ENCODE measurements around the gene FBLN1. TPM values are rescaled to one million over a fixed set of nuclear protein-coding genes. Genes with fewer than 3 reads are reported as not detected.
A peak's percentile ranks its signal among the peaks of the same experiment; 100 is the strongest.

FBLN1 gene, protein sequence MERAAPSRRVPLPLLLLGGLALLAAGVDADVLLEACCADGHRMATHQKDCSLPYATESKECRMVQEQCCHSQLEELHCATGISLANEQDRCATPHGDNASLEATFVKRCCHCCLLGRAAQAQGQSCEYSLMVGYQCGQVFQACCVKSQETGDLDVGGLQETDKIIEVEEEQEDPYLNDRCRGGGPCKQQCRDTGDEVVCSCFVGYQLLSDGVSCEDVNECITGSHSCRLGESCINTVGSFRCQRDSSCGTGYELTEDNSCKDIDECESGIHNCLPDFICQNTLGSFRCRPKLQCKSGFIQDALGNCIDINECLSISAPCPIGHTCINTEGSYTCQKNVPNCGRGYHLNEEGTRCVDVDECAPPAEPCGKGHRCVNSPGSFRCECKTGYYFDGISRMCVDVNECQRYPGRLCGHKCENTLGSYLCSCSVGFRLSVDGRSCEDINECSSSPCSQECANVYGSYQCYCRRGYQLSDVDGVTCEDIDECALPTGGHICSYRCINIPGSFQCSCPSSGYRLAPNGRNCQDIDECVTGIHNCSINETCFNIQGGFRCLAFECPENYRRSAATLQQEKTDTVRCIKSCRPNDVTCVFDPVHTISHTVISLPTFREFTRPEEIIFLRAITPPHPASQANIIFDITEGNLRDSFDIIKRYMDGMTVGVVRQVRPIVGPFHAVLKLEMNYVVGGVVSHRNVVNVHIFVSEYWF
- total RNA-seq (2021; fragmentation: NEBNext Ultra II Directional; extraction: Animal tissue kit (Norgen Biotek cat#: 25700)), result 100 to 1,000 TPM; 199 to 346 (median 326) TPM
- long read RNA-seq, transcript FBLN1-201 (15 exons, 2,251 nt), result minor isoform, 134 of 364 reads
- long read RNA-seq, transcript FBLN1-202 (17 exons, 2,896 nt), result major isoform, 153 of 364 reads
- long read RNA-seq, partial matches to known transcripts, result 48 of 364 reads
- long read RNA-seq, other reads (novel, unspliced or antisense), result 26 of 364 reads

DNA sequence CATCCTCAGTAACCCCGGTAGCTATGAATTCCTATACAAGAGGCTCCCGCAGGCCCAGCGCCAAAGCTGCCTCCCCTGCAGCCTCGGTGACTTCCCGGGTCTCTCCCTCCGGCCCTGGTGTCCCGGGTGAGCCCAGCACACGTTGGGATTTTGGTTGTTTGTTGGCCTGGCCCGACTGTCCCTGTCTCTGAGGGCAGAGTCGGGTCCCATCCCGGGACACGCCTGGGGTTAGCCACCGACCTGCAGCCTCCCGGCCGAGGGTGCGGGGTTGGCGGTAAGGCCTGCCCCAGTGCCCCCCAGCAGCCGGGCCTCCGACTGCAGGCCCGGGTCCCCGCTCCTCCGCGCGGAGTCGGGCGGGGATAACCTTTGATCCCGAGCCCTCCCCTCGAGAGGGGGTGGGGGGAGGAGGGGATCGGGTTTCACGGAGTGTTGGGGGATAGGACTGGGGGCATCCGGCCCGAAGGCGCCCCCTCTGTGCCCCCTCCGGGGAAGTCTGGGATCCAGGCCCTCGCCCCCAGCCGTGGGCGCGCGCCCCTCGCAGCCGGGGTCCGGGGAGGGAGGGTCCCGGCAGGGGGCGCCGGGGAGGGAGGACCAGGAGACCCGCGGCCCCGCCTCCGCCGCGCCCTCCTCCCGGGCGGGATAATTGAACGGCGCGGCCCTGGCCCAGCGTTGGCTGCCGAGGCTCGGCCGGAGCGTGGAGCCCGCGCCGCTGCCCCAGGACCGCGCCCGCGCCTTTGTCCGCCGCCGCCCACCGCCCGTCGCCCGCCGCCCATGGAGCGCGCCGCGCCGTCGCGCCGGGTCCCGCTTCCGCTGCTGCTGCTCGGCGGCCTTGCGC, at the start of gene FBLN1:
TSS of gene FBLN1 (plus strand) at position 669 of the 835 bp plus-strand sequence. CDS start at position 772, 103 bp downstream.
- no peaks in the 10 kb centered on the region; the same call in 1 of the 2 replicates for H3K27me3 Mint-ChIP-seq (ENCODE audit: insufficient read depth)
- peaks cover 57% of the 10 kb centered on the region for H3K4me1 Mint-ChIP-seq (ENCODE audit: low read depth)
- H3K36me3 Mint-ChIP-seq (ENCODE audit: low read depth), result peaks cover 10% of the 10 kb centered on the region; the same call in 1 of the 2 replicates
- no peak for DNase-seq
- no peaks in the 10 kb centered on the region for H3K9me3 Mint-ChIP-seq
- H3K27ac Mint-ChIP-seq, result peak within 1 kb of the TSS; percentile 95
- H3K4me3 Mint-ChIP-seq, result peak within 1 kb of the TSS; percentile 88
- peak; percentile 67 for TF ChIP-seq CTCF (IDR thresholded peaks at IDR 0.05)

GRCh38 chr22:45453764-45454163, 48.9 kb upstream of the FBLN1 start:
- TF ChIP-seq CTCF (IDR thresholded peaks at IDR 0.05), result no peak
- no peaks in the 10 kb centered on the region for H3K9me3 Mint-ChIP-seq
- H3K36me3 Mint-ChIP-seq (ENCODE audit: low read depth), result no peaks in the 10 kb centered on the region
- H3K4me3 Mint-ChIP-seq, result peak overlapping the region; percentile 66
- no peaks in the 10 kb centered on the region for H3K27me3 Mint-ChIP-seq (ENCODE audit: insufficient read depth)
- peak overlapping the region; percentile 83 for H3K27ac Mint-ChIP-seq
- H3K4me1 Mint-ChIP-seq (ENCODE audit: low read depth), result peaks cover 66% of the 10 kb centered on the region
- DNase-seq, result no peak

DNA sequence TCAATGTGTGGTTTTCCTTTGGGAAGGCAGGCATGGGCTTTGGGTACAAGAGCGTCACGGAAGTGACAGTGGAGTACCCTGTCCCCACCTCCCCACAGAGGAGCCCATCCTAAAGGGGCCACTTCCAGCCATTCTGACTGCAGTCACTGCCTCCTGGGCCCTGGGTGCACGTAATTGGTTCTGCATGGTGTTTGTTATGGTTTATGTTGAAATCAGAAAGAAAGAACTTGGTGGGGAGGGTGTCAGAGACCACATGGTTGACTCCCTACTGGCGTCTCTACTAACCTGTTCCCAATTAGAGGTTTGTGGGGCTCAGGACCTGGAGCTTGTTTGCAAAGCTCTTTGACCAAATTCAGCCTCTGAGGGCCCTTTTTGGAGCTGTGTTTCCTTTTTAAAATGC, 48.4 kb upstream of the FBLN1 start:
- peak overlapping the region; percentile 66 for H3K4me3 Mint-ChIP-seq
- no peaks in the 10 kb centered on the region for H3K27me3 Mint-ChIP-seq (ENCODE audit: insufficient read depth)
- H3K4me1 Mint-ChIP-seq (ENCODE audit: low read depth), result peaks cover 66% of the 10 kb centered on the region
- no peaks in the 10 kb centered on the region for H3K36me3 Mint-ChIP-seq (ENCODE audit: low read depth)
- peak; percentile 60 for DNase-seq
- no peak for TF ChIP-seq CTCF (IDR thresholded peaks at IDR 0.05)
- H3K9me3 Mint-ChIP-seq, result no peaks in the 10 kb centered on the region
- H3K27ac Mint-ChIP-seq, result peak overlapping the region; percentile 83

DNA sequence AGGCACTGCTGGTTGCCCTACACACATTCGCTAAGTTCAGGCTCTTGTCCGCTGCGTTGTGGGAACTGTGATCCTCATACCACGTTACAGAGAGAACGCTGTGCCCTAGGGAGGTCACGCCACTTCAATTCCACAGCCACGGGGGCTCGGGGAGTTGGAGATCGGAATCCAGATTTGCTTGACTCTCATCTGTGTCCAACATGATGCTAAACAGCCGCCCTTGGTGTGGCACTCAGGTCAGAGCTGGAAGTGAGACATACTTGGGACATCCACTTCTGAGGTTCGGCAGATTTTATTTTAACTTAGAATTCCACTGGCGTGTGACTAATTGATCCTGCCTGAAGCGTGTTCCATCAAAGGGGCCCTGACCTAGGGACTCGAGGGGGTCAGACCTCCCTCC, 47.5 kb upstream of the FBLN1 start:
- peaks cover 65% of the 10 kb centered on the region for H3K4me1 Mint-ChIP-seq (ENCODE audit: low read depth)

More for the DNA sequence above, 47.5 kb upstream of the FBLN1 start:
- peak; percentile 65 for DNase-seq
- H3K27ac Mint-ChIP-seq, result peak overlapping the region; percentile 83
- H3K4me3 Mint-ChIP-seq, result peak overlapping the region; percentile 66
- H3K9me3 Mint-ChIP-seq, result no peaks in the 10 kb centered on the region
- no peaks in the 10 kb centered on the region for H3K36me3 Mint-ChIP-seq (ENCODE audit: low read depth)
- no peak for TF ChIP-seq CTCF (IDR thresholded peaks at IDR 0.05)
- no peaks in the 10 kb centered on the region for H3K27me3 Mint-ChIP-seq (ENCODE audit: insufficient read depth)
